Measurements from ENCODE around the gene ANKRD2.

The ANKRD2 gene

DNA sequence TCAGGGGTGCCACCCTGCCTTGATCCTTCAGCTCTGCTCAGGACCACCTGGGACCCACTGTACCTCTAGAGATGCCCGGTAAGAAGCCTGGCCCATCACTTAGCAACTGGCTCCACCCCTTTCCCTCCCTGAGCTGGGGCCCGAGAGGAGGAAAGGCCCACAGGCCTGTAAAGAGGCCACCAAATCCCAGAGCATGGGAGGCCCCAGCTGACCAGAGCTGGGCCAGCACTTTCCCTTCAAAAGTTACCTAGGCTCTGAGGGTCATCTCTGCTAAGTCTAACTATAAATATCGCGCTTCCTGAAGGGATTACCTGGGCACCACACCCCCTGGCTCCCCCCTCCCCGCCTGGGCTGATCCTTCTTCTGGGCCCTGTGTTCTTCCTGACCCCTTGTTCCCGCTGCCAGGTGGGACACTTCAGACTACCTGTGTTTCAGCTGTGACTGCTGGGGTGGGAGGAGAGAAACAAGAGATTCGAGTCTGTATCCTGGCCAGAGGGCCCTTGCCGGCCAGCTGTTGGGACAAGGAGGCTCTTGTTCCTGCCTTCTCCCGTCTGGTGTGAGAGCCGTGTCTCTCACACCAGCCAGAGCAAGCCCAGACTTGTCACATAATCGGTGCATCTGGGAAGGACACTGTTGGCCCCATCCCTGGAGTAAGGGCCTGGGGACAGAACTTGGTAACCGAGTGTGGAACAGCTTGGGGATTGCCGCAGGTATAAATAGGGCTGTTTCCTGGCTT, 22.8 kb upstream of the ANKRD2 start (continued):
- TF ChIP-seq, protein P1, sequence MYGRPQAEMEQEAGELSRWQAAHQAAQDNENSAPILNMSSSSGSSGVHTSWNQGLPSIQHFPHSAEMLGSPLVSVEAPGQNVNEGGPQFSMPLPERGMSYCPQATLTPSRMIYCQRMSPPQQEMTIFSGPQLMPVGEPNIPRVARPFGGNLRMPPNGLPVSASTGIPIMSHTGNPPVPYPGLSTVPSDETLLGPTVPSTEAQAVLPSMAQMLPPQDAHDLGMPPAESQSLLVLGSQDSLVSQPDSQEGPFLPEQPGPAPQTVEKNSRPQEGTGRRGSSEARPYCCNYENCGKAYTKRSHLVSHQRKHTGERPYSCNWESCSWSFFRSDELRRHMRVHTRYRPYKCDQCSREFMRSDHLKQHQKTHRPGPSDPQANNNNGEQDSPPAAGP (tag by site-specific recombination; IDR thresholded peaks at IDR 0.05) = peak; percentile 43; the same call in 1 of the 2 replicates
- TF ChIP-seq ZNF10 (tag by site-specific recombination; IDR thresholded peaks at IDR 0.05) (no peak), ZNF391 (tag by site-specific recombination; IDR thresholded peaks at IDR 0.05; ENCODE audit: borderline replicate concordance, low read depth) (no peak)
- TF ChIP-seq, protein P2, sequence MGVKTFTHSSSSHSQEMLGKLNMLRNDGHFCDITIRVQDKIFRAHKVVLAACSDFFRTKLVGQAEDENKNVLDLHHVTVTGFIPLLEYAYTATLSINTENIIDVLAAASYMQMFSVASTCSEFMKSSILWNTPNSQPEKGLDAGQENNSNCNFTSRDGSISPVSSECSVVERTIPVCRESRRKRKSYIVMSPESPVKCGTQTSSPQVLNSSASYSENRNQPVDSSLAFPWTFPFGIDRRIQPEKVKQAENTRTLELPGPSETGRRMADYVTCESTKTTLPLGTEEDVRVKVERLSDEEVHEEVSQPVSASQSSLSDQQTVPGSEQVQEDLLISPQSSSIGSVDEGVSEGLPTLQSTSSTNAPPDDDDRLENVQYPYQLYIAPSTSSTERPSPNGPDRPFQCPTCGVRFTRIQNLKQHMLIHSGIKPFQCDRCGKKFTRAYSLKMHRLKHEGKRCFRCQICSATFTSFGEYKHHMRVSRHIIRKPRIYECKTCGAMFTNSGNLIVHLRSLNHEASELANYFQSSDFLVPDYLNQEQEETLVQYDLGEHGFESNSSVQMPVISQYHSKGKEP (tag by site-specific recombination; IDR thresholded peaks at IDR 0.05) = no peak

DNA sequence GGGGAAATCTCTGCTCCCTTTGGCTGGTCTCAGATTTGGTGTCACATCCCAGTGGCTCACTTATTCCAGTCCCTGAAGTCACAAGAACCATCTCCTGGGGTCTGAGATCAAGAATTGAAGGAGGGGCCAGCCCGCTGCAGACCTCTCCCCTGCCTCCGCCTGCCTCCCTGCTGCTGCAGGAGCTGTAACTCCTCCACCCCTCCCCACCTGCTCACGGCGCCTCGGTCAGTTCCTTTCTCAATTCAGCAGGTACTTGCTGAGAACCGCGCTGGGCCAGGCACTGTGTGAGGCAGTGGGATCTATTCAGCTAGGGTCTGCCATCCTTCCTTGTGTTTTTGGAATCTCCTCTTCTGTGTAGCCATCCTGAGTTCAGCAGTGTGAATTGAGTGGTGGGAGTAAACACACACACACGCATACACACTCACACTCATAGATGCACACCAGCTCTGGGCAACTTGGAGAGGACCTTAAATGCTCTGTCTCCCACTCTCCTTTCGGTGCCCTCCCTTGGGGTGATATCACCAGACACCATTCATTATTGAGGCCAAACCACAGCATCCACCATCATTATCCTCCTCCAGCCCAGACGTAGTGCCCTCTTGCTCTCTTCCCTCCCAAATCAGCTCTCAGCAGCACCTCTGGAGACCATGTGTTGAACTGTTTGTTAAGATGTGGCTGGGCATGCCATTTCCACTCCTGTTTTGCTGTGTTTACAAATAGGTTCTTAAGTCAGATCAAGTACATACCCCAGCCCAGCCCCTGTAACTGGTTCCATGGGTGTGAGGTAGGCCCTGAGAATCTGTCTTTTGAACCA, 22.0 kb upstream of the ANKRD2 start:
- peaks cover 6% of the 10 kb centered on the region; the same call in 1 of the 2 replicates for H3K4me1 ChIP-seq (ENCODE audit: control insufficient read depth, insufficient read depth, low read length)
- H3K4me3 ChIP-seq (ENCODE audit: low read depth, low read length) = no peak overlapping the region
- no peaks in the 10 kb centered on the region for H3K9me3 ChIP-seq (ENCODE audit: control insufficient read depth, insufficient read depth, low read depth, low read length)
- peak overlapping the region; percentile 74 for H3K27ac ChIP-seq (ENCODE audit: extremely low read depth, low read depth, low read length)
- ChIA-PET CTCF (interaction anchor here (0.6 to 8.7 kb wide), 10 partner anchors 11 to 94 kb away, joined by 3 to 81 read pairs (median 3); partner anchors contain the start of gene ANKRD2), POLR2A (interaction anchor here (1.8 kb wide), 1 partner anchor 51 kb away, joined by 5 read pairs; the partner anchor contains the start of gene UBTD1)
- no peaks in the 10 kb centered on the region for H3K36me3 ChIP-seq (ENCODE audit: control insufficient read depth in 2 of 2, insufficient read depth in 1 of 2, low read length in 2 of 2)
- TF ChIP-seq ZNF157 (tag by site-specific recombination; IDR thresholded peaks at IDR 0.05) (no peak), MZF1 (tag by site-specific recombination; IDR thresholded peaks at IDR 0.05; ENCODE audit: borderline replicate concordance) (no peak), ZNF2 (tag by site-specific recombination; IDR thresholded peaks at IDR 0.05) (no peak), GLI4 (tag by site-specific recombination; IDR thresholded peaks at IDR 0.05) (0 out of 2 replicates have a peak, but pooled peaks have one; percentile 62), RBAK (tag by site-specific recombination; IDR thresholded peaks at IDR 0.05) (no peak), ZNF621 (tag by site-specific recombination; IDR thresholded peaks at IDR 0.05) (no peak), ZIC2 (tag by site-specific recombination; IDR thresholded peaks at IDR 0.05) (peak; percentile 52), SCRT1 (tag by site-specific recombination; IDR thresholded peaks at IDR 0.05; ENCODE audit: borderline replicate concordance) (no peak), MYNN (tag by site-specific recombination; IDR thresholded peaks at IDR 0.05; ENCODE audit: borderline replicate concordance) (no peak), ZNF248 (tag by site-specific recombination; IDR thresholded peaks at IDR 0.05) (no peak), ZNF292 (tag by site-specific recombination; IDR thresholded peaks at IDR 0.05; ENCODE audit: borderline replicate concordance, low read depth) (no peak), ZNF664 (tag by site-specific recombination; IDR thresholded peaks at IDR 0.05) (no peak), ZNF560 (tag by site-specific recombination; IDR thresholded peaks at IDR 0.05; ENCODE audit: borderline replicate concordance) (no peak), TCF7L2 (IDR thresholded peaks at IDR 0.05; ENCODE audit: borderline replicate concordance, low read depth, low read length) (no peak), ZFHX2 (tag by site-specific recombination; conservative IDR thresholded peaks at IDR 0.05) (peak; percentile 61), MEIS1 (CRISPR knock-in tag; IDR thresholded peaks at IDR 0.05; ENCODE audit: borderline replicate concordance) (no peak), ZNF335 (tag by site-specific recombination; conservative IDR thresholded peaks at IDR 0.05) (no peak), KLF1 (tag by site-specific recombination; IDR thresholded peaks at IDR 0.05) (peak; percentile 42; the same call in 1 of the 2 replicates), SCRT2 (tag by site-specific recombination; IDR thresholded peaks at IDR 0.05) (no peak), ZBTB1 (tag by site-specific recombination; IDR thresholded peaks at IDR 0.05) (no peak), ZNF341 (tag by site-specific recombination; IDR thresholded peaks at IDR 0.05; ENCODE audit: low read depth) (0 out of 2 replicates have a peak, but pooled peaks have one; percentile 12), ZNF624 (tag by site-specific recombination; IDR thresholded peaks at IDR 0.05) (no peak)
- TF ChIP-seq, protein P3, sequence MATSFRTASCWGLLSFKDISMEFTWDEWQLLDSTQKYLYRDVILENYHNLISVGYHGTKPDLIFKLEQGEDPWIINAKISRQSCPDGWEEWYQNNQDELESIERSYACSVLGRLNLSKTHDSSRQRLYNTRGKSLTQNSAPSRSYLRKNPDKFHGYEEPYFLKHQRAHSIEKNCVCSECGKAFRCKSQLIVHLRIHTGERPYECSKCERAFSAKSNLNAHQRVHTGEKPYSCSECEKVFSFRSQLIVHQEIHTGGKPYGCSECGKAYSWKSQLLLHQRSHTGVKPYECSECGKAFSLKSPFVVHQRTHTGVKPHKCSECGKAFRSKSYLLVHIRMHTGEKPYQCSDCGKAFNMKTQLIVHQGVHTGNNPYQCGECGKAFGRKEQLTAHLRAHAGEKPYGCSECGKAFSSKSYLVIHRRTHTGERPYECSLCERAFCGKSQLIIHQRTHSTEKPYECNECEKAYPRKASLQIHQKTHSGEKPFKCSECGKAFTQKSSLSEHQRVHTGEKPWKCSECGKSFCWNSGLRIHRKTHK (tag by site-specific recombination; IDR thresholded peaks at IDR 0.05) = no peak
- TF ChIP-seq, protein P1 (tag by site-specific recombination; IDR thresholded peaks at IDR 0.05) = 0 out of 2 replicates have a peak, but pooled peaks have one; percentile 2
- TF ChIP-seq, protein P4, sequence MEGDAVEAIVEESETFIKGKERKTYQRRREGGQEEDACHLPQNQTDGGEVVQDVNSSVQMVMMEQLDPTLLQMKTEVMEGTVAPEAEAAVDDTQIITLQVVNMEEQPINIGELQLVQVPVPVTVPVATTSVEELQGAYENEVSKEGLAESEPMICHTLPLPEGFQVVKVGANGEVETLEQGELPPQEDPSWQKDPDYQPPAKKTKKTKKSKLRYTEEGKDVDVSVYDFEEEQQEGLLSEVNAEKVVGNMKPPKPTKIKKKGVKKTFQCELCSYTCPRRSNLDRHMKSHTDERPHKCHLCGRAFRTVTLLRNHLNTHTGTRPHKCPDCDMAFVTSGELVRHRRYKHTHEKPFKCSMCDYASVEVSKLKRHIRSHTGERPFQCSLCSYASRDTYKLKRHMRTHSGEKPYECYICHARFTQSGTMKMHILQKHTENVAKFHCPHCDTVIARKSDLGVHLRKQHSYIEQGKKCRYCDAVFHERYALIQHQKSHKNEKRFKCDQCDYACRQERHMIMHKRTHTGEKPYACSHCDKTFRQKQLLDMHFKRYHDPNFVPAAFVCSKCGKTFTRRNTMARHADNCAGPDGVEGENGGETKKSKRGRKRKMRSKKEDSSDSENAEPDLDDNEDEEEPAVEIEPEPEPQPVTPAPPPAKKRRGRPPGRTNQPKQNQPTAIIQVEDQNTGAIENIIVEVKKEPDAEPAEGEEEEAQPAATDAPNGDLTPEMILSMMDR (tag by site-specific recombination; IDR thresholded peaks at IDR 0.05) = 0 out of 2 replicates have a peak, but pooled peaks have one; percentile 6
